IMR-90 (cell line): ENCODE data around the gene WWC2. TPM values are rescaled to one million over a fixed set of nuclear protein-coding genes. Genes with fewer than 3 reads are reported as not detected.
A peak's percentile ranks its signal among the peaks of the same experiment; 100 is the strongest.

Source experiments
- ATAC-seq: fragments of 200-7000 bp; cut with Tn5 transposase; 2 replicates; pipeline ENCODE4 v1.9.1; 2020; ENCODE audit warnings: low read depth, mild to moderate bottlenecking, moderate library complexity
- BruUV-seq: library from RNA; stranded (reverse); fragments of 400-500 nt; replicated peaks from 2 replicates; lab custom pipeline; 2021; lab: Mats Ljungman, UMichigan
- CTCF ChIA-PET: fragments of 300-600 bp; formaldehyde crosslinking; extraction: SDS; loops from one replicate; lab custom pipeline; 2021; ENCODE audit warnings: antibody characterized with exemption; lab: Yijun Ruan, JAX
- POLR2A ChIA-PET: fragments of 300-600 bp; sonication (Branson Sonifier 250); formaldehyde crosslinking; loops from one replicate; lab custom pipeline; 2022; ENCODE audit warnings: antibody characterized with exemption; ENCODE audit not compliant: unreplicated experiment; lab: Charles Lee
- DNase-seq: peaks from one replicate; pipeline ENCODE4 v3.0.0; 2013
- H2AFZ ChIP-seq: replicated peaks from 2 replicates; pipeline ENCODE3; 2013; ENCODE audit warnings: low read length, mild to moderate bottlenecking; ENCODE audit not compliant: poor library complexity
- H2AK5ac ChIP-seq: 2 replicates; pipeline ENCODE4 v1.6.1; 2013; ENCODE audit warnings: low read depth, low read length, inconsistent platforms
- H2AK9ac ChIP-seq: replicated peaks from 2 replicates; pipeline ENCODE3; 2013; ENCODE audit warnings: mild to moderate bottlenecking, low read depth, low read length, moderate library complexity; ENCODE audit not compliant: poor library complexity
- H2BK120ac ChIP-seq: 2 replicates; pipeline ENCODE4 v1.6.1; 2013; ENCODE audit warnings: low read depth, low read length, inconsistent platforms
- H2BK15ac ChIP-seq: 3 replicates; pipeline ENCODE4 v1.6.1; 2013; ENCODE audit warnings: low read depth, low read length, inconsistent platforms
- H2BK20ac ChIP-seq: 2 replicates; pipeline ENCODE4 v1.6.1; 2013; ENCODE audit warnings: low read depth, mild to moderate bottlenecking, inconsistent platforms, low read length, moderate library complexity
- H2BK5ac ChIP-seq: 2 replicates; pipeline ENCODE4 v1.6.1; 2013; ENCODE audit warnings: mild to moderate bottlenecking, low read depth, low read length, inconsistent platforms; ENCODE audit not compliant: poor library complexity, severe bottlenecking
- H3K14ac ChIP-seq: replicated peaks from 2 replicates; pipeline ENCODE4 v1.6.1; 2013; ENCODE audit warnings: low read depth, low read length, inconsistent platforms
- H3K18ac ChIP-seq: 2 replicates; pipeline ENCODE4 v1.6.1; 2013; ENCODE audit warnings: low read depth, low read length, control low read depth
- H3K23ac ChIP-seq: 2 replicates; pipeline ENCODE4 v1.6.1; 2013; ENCODE audit warnings: low read depth, low read length, inconsistent platforms
- H3K27ac ChIP-seq: 2 replicates; pipeline ENCODE4 v1.5.1; 2013; ENCODE audit warnings: mild to moderate bottlenecking, control low read depth, low read length; ENCODE audit not compliant: insufficient read depth
- H3K27me3 ChIP-seq: 2 replicates; pipeline ENCODE4 v1.6.1; 2013; ENCODE audit warnings: low read length; ENCODE audit not compliant: control insufficient read depth, insufficient read depth
- H3K36me3 ChIP-seq: 2 replicates; pipeline ENCODE4 v1.6.1; 2013; ENCODE audit warnings: low read length, mixed read lengths; ENCODE audit not compliant: control insufficient read depth, insufficient read depth
- H3K4ac ChIP-seq: 2 replicates; pipeline ENCODE4 v1.6.1; 2013; ENCODE audit warnings: low read depth, low read length, inconsistent platforms
- H3K4me1 ChIP-seq: 2 replicates; pipeline ENCODE4 v1.6.1; 2013; ENCODE audit warnings: low read length, mixed read lengths; ENCODE audit not compliant: control insufficient read depth, insufficient read depth
- H3K4me2 ChIP-seq: 2 replicates; pipeline ENCODE4 v1.6.1; 2013; ENCODE audit warnings: low read depth, mild to moderate bottlenecking, control low read depth, low read length, moderate library complexity
- H3K4me3 ChIP-seq: 2 replicates; pipeline ENCODE4 v1.5.1; 2013; ENCODE audit warnings: low read depth, mild to moderate bottlenecking, control low read depth, low read length, moderate library complexity; ENCODE audit not compliant: insufficient read depth
- H3K56ac ChIP-seq: 2 replicates; pipeline ENCODE4 v1.6.1; 2013; ENCODE audit warnings: low read length, inconsistent platforms; ENCODE audit not compliant: insufficient read depth; ENCODE audit errors: extremely low read depth
- H3K79me1 ChIP-seq, 2 experiments: 2 replicates each; pipeline ENCODE4 v1.6.1; 2013; ENCODE audit warnings: low read length in 2 of 2, inconsistent platforms in 1 of 2, low read depth in 1 of 2
- H3K9ac ChIP-seq: 2 replicates; pipeline ENCODE4 v1.6.1; 2013; ENCODE audit warnings: low read depth, low read length, control low read depth
- H3K9me1 ChIP-seq: 2 replicates; pipeline ENCODE4 v1.6.1; 2013; ENCODE audit warnings: low read length, inconsistent platforms; ENCODE audit not compliant: insufficient read depth
- H3K9me3 ChIP-seq: 2 replicates; pipeline ENCODE4 v1.6.1; 2013; ENCODE audit warnings: low read length; ENCODE audit not compliant: control insufficient read depth, insufficient read depth
- H4K20me1 ChIP-seq: 2 replicates; pipeline ENCODE4 v1.6.1; 2013; ENCODE audit warnings: low read length, inconsistent platforms; ENCODE audit not compliant: insufficient read depth
- H4K5ac ChIP-seq: 2 replicates; pipeline ENCODE4 v1.6.1; 2013; ENCODE audit warnings: mild to moderate bottlenecking, low read depth, low read length, control low read depth
- H4K8ac ChIP-seq, 2 experiments: 2 replicates each; pipeline ENCODE4 v1.6.1; 2013; ENCODE audit warnings: low read depth in 2 of 2, low read length in 2 of 2, control low read depth in 1 of 2, inconsistent platforms in 1 of 2
- H4K91ac ChIP-seq: 2 replicates; pipeline ENCODE4 v1.6.1; 2013; ENCODE audit warnings: low read depth, low read length, inconsistent platforms; ENCODE audit not compliant: insufficient read depth
- CEBPB ChIP-seq: IDR thresholded peaks from 2 replicates; pipeline ENCODE4 v1.6.1; 2012; ENCODE audit warnings: low read depth, low read length, improper control_type of control experiment
- MAFK ChIP-seq: IDR thresholded peaks from 2 replicates; pipeline ENCODE4 v1.6.1; 2012; ENCODE audit warnings: low read depth, low read length, improper control_type of control experiment
- WGBS, 2 experiments: methylation state at CpG; one replicate each; pipeline versions ENCODE4 v1.1.5 to v1.1.7; 2013; ENCODE audit warnings: missing lambda C conversion rate in 2 of 2; ENCODE audit not compliant: insufficient read length in 1 of 2; ENCODE audit errors: extremely low coverage in 2 of 2; 5-methylcytosine and 5-hydroxymethylcytosine counted together
- dilution Hi-C: fragments of 300-500 bp; cut with HindIII; formaldehyde crosslinking; loops from one replicate; pipeline ENCODE4 v1.14.3; 2018; ENCODE audit warnings: low sequenced_read_pairs; ENCODE audit not compliant: unreplicated experiment
- in situ Hi-C: fragments of 300-500 bp; cut with MboI; formaldehyde crosslinking; loops from 3 replicates; pipeline ENCODE4 v1.14.3; 2019; ENCODE audit warnings: low sequenced_read_pairs, inconsistent platforms, mixed read lengths
- intact Hi-C: fragments of 100-400 bp; cut with micrococcal nuclease; formaldehyde crosslinking; loops from 2 replicates; pipeline ENCODE4 v1.10.0; 2022
- polyA plus RNA-seq, 3 experiments: library from polyadenylated mRNA; depleted of rRNA; stranded (reverse); fragments of >200 nt; gene quantifications; 2 replicates each; pipeline ENCODE4 v1.2.3, GENCODE V29; 2012; ENCODE audit warnings: low replicate concordance in 1 of 3
- total RNA-seq: library from RNA; depleted of rRNA; stranded (reverse); fragments of >200 nt; gene quantifications from 2 replicates; pipeline ENCODE4 v1.2.3, GENCODE V29; 2012

The WWC2 gene
- total and polyA plus RNA-seq, 2 of the 4 experiments (the other 2 are of a cell fraction), result 26.6 to 27.4 TPM

DNA sequence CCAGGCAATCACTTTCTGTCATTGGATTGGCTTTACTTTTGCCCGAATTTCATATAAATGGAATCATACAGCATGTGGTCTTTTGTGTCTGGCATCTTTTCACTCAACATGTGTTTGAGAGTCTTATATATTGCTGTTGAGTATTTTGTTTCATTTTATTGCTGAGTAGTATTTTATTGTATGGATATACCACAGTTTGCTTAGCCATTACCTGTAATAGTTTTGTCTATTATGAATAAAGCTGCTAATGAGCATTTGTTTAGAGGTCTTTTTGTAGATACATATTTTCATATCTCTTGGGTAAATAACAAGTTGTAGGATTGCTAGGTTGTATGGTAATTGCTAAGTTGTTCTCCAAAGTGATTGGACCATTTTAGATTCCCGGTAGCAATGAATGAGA lies 105.7 kb downstream of the WWC2 start:
- Histone ChIP-seq H2BK5ac (no peak overlapping the region), H3K4me2 (no peak overlapping the region), H4K5ac (no peak overlapping the region), H4K20me1 (peaks cover 6% of the 10 kb centered on the region; the same call in 1 of the 2 replicates), H3K23ac (no peak overlapping the region), H3K9me3 (no peaks in the 10 kb centered on the region), H3K27ac (no peak overlapping the region), H2AK5ac (no peak overlapping the region), H3K36me3 (peaks cover 9% of the 10 kb centered on the region; the same call in 1 of the 2 replicates), H3K79me1 (peaks cover 22 to 67% of the 10 kb centered on the region in 2 experiments), H3K18ac (no peak overlapping the region), H3K9me1 (no peaks in the 10 kb centered on the region; the same call in none of the 2 replicates), H4K91ac (no peak overlapping the region), H3K14ac (no peak overlapping the region), H2BK120ac (no peak overlapping the region), H3K9ac (no peak overlapping the region), H2BK15ac (no peak overlapping the region), H4K8ac (no peak overlapping the region), H3K4ac (no peak overlapping the region), H3K4me3 (no peak overlapping the region), H3K4me1 (peaks cover 6% of the 10 kb centered on the region), H2AFZ (no peak overlapping the region), H3K56ac (no peak overlapping the region), H2AK9ac (no peak overlapping the region), H3K27me3 (no peaks in the 10 kb centered on the region), H2BK20ac (no peak overlapping the region)
- no peak for ATAC-seq
- intact Hi-C loops, result no loop called here
- dilution Hi-C loops, result no loop called here
- TF ChIP-seq CEBPB, result no peak
- 0 out of 2 replicates have a peak, but pooled peaks have one; percentile 4 for TF ChIP-seq MAFK
- POLR2A ChIA-PET, result interaction anchor here (0.6 kb wide), 1 partner anchor 38 kb away, joined by 3 read pairs; no protein-coding TSS in a partner anchor
- WGBS, 2 experiments, result no CpG with 5 or more reads among the region's 2 CpGs
- in situ Hi-C loops, result no loop called here
- CTCF ChIA-PET, result no interaction called here
- no TSS peak for BruUV-seq
- no peak for DNase-seq
